ENCODE data around the gene LTN1.

DNA sequence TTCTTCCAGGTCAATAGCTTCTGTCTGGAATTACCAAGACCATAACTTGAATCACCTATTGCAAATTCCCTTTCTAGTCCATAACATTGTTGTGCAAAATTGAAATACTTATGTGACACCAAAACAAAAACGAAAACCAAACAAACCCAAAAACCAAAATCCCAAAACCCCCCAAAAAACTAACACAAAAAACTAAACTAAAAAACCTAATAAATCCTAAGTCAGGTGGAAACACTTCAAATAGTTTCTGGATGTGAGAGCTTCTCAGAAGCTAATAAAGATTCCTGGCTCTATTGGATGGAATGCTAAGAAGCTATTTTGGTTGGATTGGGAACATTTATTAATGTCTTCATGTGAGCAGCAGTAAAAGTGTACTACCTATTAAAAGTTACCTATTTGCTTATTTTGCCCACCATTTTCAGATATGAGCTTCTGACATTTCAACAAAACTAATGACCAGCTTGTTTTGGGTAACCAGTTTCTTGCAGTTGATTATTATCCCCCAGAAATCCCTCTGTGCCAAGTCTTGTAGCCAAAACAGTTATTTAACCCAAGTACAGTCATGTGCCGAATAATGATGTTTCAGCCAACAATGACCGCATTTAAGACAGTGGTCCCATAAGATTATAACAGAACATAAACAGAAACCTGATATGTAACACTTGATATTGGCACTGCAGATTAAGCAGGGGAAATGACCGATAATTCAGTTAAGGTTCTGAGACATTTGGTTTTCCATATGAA lies 76.4 kb downstream of the LTN1 start:
- TF ChIP-seq, protein P1, sequence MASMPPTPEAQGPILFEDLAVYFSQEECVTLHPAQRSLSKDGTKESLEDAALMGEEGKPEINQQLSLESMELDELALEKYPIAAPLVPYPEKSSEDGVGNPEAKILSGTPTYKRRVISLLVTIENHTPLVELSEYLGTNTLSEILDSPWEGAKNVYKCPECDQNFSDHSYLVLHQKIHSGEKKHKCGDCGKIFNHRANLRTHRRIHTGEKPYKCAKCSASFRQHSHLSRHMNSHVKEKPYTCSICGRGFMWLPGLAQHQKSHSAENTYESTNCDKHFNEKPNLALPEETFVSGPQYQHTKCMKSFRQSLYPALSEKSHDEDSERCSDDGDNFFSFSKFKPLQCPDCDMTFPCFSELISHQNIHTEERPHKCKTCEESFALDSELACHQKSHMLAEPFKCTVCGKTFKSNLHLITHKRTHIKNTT (CRISPR knock-in tag; IDR thresholded peaks at IDR 0.05): no peak
- TF ChIP-seq, protein P2, sequence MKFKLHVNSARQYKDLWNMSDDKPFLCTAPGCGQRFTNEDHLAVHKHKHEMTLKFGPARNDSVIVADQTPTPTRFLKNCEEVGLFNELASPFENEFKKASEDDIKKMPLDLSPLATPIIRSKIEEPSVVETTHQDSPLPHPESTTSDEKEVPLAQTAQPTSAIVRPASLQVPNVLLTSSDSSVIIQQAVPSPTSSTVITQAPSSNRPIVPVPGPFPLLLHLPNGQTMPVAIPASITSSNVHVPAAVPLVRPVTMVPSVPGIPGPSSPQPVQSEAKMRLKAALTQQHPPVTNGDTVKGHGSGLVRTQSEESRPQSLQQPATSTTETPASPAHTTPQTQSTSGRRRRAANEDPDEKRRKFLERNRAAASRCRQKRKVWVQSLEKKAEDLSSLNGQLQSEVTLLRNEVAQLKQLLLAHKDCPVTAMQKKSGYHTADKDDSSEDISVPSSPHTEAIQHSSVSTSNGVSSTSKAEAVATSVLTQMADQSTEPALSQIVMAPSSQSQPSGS (CRISPR knock-in tag; IDR thresholded peaks at IDR 0.05): no peak
- TF ChIP-seq, protein P3, sequence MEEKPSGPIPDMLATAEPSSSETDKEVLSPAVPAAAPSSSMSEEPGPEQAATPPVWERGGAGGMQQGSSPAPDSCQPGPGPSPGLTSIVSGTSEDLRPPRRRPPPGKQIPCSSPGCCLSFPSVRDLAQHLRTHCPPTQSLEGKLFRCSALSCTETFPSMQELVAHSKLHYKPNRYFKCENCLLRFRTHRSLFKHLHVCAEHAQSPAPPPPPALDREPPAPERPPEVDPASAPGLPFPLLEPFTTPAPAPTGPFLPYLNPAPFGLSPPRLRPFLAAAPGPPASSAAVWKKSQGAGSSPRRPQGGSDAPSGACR (CRISPR knock-in tag; IDR thresholded peaks at IDR 0.05): no peak
- TF ChIP-seq IKZF1 (IDR thresholded peaks at IDR 0.05): no peak
- TF ChIP-seq SNAPC2 (CRISPR knock-in tag; IDR thresholded peaks at IDR 0.05): no peak
- TF ChIP-seq, protein P4, sequence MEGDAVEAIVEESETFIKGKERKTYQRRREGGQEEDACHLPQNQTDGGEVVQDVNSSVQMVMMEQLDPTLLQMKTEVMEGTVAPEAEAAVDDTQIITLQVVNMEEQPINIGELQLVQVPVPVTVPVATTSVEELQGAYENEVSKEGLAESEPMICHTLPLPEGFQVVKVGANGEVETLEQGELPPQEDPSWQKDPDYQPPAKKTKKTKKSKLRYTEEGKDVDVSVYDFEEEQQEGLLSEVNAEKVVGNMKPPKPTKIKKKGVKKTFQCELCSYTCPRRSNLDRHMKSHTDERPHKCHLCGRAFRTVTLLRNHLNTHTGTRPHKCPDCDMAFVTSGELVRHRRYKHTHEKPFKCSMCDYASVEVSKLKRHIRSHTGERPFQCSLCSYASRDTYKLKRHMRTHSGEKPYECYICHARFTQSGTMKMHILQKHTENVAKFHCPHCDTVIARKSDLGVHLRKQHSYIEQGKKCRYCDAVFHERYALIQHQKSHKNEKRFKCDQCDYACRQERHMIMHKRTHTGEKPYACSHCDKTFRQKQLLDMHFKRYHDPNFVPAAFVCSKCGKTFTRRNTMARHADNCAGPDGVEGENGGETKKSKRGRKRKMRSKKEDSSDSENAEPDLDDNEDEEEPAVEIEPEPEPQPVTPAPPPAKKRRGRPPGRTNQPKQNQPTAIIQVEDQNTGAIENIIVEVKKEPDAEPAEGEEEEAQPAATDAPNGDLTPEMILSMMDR (CRISPR knock-in tag; IDR thresholded peaks at IDR 0.05): no peak
- TF ChIP-seq, protein P5, sequence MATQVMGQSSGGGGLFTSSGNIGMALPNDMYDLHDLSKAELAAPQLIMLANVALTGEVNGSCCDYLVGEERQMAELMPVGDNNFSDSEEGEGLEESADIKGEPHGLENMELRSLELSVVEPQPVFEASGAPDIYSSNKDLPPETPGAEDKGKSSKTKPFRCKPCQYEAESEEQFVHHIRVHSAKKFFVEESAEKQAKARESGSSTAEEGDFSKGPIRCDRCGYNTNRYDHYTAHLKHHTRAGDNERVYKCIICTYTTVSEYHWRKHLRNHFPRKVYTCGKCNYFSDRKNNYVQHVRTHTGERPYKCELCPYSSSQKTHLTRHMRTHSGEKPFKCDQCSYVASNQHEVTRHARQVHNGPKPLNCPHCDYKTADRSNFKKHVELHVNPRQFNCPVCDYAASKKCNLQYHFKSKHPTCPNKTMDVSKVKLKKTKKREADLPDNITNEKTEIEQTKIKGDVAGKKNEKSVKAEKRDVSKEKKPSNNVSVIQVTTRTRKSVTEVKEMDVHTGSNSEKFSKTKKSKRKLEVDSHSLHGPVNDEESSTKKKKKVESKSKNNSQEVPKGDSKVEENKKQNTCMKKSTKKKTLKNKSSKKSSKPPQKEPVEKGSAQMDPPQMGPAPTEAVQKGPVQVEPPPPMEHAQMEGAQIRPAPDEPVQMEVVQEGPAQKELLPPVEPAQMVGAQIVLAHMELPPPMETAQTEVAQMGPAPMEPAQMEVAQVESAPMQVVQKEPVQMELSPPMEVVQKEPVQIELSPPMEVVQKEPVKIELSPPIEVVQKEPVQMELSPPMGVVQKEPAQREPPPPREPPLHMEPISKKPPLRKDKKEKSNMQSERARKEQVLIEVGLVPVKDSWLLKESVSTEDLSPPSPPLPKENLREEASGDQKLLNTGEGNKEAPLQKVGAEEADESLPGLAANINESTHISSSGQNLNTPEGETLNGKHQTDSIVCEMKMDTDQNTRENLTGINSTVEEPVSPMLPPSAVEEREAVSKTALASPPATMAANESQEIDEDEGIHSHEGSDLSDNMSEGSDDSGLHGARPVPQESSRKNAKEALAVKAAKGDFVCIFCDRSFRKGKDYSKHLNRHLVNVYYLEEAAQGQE (IDR thresholded peaks at IDR 0.05; ENCODE audit: borderline replicate concordance in 1 of 2, low read depth in 1 of 2, low read length in 2 of 2): no peak
- TF ChIP-seq RXRA (CRISPR knock-in tag; IDR thresholded peaks at IDR 0.05): no peak
- TF ChIP-seq, protein P6, sequence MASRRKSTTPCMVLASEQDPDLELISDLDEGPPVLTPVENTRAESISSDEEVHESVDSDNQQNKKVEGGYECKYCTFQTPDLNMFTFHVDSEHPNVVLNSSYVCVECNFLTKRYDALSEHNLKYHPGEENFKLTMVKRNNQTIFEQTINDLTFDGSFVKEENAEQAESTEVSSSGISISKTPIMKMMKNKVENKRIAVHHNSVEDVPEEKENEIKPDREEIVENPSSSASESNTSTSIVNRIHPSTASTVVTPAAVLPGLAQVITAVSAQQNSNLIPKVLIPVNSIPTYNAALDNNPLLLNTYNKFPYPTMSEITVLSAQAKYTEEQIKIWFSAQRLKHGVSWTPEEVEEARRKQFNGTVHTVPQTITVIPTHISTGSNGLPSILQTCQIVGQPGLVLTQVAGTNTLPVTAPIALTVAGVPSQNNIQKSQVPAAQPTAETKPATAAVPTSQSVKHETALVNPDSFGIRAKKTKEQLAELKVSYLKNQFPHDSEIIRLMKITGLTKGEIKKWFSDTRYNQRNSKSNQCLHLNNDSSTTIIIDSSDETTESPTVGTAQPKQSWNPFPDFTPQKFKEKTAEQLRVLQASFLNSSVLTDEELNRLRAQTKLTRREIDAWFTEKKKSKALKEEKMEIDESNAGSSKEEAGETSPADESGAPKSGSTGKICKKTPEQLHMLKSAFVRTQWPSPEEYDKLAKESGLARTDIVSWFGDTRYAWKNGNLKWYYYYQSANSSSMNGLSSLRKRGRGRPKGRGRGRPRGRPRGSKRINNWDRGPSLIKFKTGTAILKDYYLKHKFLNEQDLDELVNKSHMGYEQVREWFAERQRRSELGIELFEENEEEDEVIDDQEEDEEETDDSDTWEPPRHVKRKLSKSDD (CRISPR knock-in tag; IDR thresholded peaks at IDR 0.05; ENCODE audit: low read depth): no peak
- no peak for TF ChIP-seq MAZ (IDR thresholded peaks at IDR 0.05; ENCODE audit: borderline replicate concordance, low read depth, low read length)
- no peak for TF ChIP-seq MAZ (CRISPR knock-in tag; IDR thresholded peaks at IDR 0.05; ENCODE audit: low read depth)
- no peak for TF ChIP-seq ZNF709 (CRISPR knock-in tag; IDR thresholded peaks at IDR 0.05)
- TF ChIP-seq U2AF2 (IDR thresholded peaks at IDR 0.05; ENCODE audit: low read depth, low read length): no peak
- no peak for TF ChIP-seq TCF7 (IDR thresholded peaks at IDR 0.05; ENCODE audit: low read depth)
- TF ChIP-seq SP1 (IDR thresholded peaks at IDR 0.05): no peak
- no peak for TF ChIP-seq SP1 (CRISPR knock-in tag; IDR thresholded peaks at IDR 0.05)

Data from HepG2 (cell line).